ENCODE measurements around the gene CPNE7. TPM values are rescaled to one million over a fixed set of nuclear protein-coding genes. Genes with fewer than 3 reads are reported as not detected.

The CPNE7 gene
- total RNA-seq, 4 donors from 2014 or later: 1.1 to 3.3 (median 2.5) TPM

DNA sequence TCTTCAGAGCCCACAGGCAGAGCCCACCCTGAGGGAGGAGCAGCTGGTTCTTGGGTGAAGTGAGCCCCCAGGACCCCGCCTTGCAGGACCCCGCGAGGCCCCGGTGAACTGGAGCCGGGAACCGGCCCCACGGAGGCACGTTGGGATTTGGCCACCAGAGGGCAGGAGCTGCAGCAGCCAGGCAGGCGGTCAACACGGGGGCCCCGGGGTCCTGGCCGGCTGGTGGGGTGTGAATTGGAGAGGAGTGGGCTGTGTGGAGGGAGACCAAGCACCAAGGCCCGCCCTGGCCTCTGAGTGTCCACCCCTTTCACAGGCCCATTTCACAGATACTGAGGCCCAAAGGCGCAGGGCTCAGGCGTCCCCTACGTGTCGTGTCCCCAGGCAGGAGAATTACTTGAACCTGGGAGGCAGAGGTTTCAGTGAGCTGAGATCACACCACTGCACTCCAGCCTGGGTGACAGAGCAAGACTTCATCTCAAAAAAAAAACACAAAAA, 40.1 kb downstream of the CPNE7 start:
- intact Hi-C loops (cut with DNase I; ENCODE audit: low total_unique reads): no loop called here
- 40 to 51% methylated on average over 14 to 16 of the region's 17 CpGs for WGBS, 2 donors
- no peak overlapping the region for H3K4me3 ChIP-seq (ENCODE audit: low read depth, poor library complexity, severe bottlenecking)
- DNase-seq (ENCODE audit: low spot score in 2 of 2): no peak
- no peak for TF ChIP-seq POLR2A (IDR thresholded peaks at IDR 0.05)
- TF ChIP-seq, protein P1, sequence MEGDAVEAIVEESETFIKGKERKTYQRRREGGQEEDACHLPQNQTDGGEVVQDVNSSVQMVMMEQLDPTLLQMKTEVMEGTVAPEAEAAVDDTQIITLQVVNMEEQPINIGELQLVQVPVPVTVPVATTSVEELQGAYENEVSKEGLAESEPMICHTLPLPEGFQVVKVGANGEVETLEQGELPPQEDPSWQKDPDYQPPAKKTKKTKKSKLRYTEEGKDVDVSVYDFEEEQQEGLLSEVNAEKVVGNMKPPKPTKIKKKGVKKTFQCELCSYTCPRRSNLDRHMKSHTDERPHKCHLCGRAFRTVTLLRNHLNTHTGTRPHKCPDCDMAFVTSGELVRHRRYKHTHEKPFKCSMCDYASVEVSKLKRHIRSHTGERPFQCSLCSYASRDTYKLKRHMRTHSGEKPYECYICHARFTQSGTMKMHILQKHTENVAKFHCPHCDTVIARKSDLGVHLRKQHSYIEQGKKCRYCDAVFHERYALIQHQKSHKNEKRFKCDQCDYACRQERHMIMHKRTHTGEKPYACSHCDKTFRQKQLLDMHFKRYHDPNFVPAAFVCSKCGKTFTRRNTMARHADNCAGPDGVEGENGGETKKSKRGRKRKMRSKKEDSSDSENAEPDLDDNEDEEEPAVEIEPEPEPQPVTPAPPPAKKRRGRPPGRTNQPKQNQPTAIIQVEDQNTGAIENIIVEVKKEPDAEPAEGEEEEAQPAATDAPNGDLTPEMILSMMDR (IDR thresholded peaks at IDR 0.05): no peak

DNA sequence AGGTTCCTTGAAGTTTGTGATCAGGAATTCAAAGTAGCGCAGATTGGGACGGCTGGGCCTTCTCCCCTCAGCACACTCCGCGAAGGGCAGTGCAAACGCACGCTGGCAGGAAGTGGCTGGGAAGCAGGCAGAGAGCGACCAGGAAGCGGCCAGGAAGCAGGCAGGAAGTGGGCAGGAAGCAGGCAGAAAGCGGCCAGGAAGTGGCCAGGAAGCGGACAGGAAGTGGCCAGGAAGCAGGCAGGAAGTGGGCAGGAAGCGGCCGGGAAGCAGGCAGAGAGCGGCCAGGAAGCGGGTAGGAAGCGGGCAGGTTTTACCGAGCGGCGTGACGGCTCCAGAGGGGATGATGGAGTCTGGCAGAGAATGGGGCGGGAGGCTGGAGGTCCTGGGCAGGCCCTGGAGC, 41.1 kb downstream of the CPNE7 start:
- WGBS, 2 donors: 62 to 67% methylated on average over 20 of the region's 20 CpGs
- DNase-seq (ENCODE audit: low spot score in 2 of 2): no peak
- intact Hi-C loops (cut with DNase I; ENCODE audit: low total_unique reads): no loop called here
- H3K4me3 ChIP-seq (ENCODE audit: low read depth, poor library complexity, severe bottlenecking): no peak overlapping the region
- TF ChIP-seq POLR2A (IDR thresholded peaks at IDR 0.05): no peak
- TF ChIP-seq, protein P1 (IDR thresholded peaks at IDR 0.05): no peak

DNA sequence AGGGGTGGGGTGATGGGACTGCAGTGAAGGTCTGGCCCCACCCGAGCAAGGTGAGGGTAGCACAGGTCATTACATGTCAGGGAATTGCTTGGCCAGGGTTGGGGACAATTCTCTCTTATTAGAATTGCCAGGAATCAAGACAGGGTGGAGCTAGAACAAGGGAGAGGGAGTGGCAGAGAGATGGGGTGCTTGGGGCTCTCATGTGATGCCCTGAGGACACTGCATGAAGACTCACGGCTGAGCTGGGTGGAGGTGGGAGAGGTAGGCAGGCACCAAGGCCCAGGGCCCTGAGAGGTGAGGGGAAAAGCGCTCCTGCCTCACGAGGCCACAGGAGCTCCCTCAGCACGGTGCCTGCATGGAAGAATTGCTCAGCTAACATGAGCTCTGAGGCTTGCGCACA, 41.5 kb downstream of the CPNE7 start:
- DNase-seq (ENCODE audit: low spot score in 2 of 2): no peak
- no peak overlapping the region for H3K4me3 ChIP-seq (ENCODE audit: low read depth, poor library complexity, severe bottlenecking)
- intact Hi-C loops (cut with DNase I; ENCODE audit: low total_unique reads): no loop called here
- no peak for TF ChIP-seq POLR2A (IDR thresholded peaks at IDR 0.05)
- TF ChIP-seq, protein P1 (IDR thresholded peaks at IDR 0.05): no peak
- 43 to 46% methylated on average over 6 of the region's 6 CpGs for WGBS, 2 donors

DNA sequence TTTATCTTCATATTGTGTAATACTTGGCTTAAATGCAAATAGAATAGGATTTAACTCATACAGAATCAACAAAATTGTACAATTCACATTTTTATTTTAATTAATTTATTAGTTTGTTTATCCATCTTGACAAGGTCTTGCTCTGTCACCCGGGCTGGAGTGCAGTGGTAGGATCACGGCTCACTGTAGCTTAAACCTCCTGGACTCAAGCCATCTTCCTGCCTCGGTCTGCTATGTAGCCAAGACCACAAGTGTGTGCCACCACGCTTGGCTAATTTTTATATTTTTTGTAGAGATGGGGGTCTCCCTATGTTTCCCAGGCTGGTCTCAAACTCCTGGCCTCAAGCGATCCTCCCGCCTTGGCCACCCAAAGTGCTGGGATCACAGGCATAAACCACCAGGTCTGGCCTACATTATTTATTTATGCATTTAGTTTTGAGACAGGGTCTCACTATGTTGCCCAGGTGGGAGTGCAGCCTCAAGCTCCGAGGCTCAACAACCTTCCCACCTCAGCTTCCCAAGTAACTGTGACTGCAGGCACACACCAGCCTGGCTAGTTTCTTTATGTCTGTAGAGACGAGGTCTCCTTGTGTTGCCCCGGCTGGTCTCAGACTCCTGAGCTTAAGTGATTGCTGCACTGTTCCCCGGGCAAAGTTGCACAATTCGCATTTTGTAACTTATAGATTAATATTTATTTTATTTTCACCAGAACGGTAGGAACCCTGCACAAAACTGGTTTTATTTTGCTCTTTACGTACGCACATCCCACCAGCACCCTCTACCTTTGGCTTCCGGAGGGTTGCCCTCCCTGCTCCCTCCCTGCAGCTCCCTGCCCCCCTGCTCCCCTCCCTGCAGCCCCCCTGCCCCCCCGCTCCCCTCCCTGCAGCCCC, 42.8 kb downstream of the CPNE7 start:
- TF ChIP-seq, protein P1 (IDR thresholded peaks at IDR 0.05): no peak
- TF ChIP-seq POLR2A (IDR thresholded peaks at IDR 0.05): no peak
- 51 to 59% methylated on average over 15 of the region's 16 CpGs for WGBS, 2 donors
- intact Hi-C loops (cut with DNase I; ENCODE audit: low total_unique reads): no loop called here
- no peak for DNase-seq (ENCODE audit: low spot score in 2 of 2)
- H3K4me3 ChIP-seq (ENCODE audit: low read depth, poor library complexity, severe bottlenecking): no peak overlapping the region

DNA sequence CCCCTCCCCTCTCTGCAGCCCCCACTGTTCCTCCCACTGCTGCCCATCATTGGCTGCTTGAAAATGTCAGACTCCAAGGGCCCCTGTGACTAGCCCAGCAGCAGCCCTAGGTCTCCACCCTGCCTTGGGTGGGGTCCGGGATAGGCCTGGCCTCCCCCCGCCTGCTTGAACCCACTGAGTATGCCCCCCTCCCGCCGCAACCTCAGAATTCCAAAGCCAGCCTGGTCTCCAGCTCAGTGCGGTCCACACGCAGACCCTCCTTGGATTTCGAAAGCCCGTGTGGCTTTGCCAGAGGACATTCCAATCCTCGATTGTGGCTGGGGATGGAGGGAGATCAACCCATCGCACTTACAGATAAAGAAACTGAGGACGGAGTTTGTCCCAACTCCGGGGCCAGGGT, 44.3 kb downstream of the CPNE7 start:
- DNase-seq (ENCODE audit: low spot score in 2 of 2): no peak
- TF ChIP-seq, protein P1 (IDR thresholded peaks at IDR 0.05): no peak
- no peak for TF ChIP-seq POLR2A (IDR thresholded peaks at IDR 0.05)
- no peak overlapping the region for H3K4me3 ChIP-seq (ENCODE audit: low read depth, poor library complexity, severe bottlenecking)
- whole genome bisulfite sequencing, 2 donors: 46 to 66% methylated on average over 3 to 12 of the region's 12 CpGs
- intact Hi-C loops (cut with DNase I; ENCODE audit: low total_unique reads): no loop called here

Data from lower leg skin (tissue), 4 donors.